Tibial nerve (tissue), 4 donors: ENCODE results near the gene SLC22A3.

Experiments
- EP300 ChIP-seq, 2 donors: sonication (generic); formaldehyde crosslinking; IDR thresholded peaks; one replicate each; pipeline ENCODE4 v1.6.1; 2017; ENCODE audit warnings: antibody characterized with exemption in 2 of 2, mild to moderate bottlenecking in 1 of 2
- POLR2A ChIP-seq, 2 donors: fragments of 450-650 bp; IDR thresholded peaks; one replicate each; pipeline ENCODE4 v1.6.1; 2017; ENCODE audit warnings: antibody characterized with exemption in 2 of 2, mild to moderate bottlenecking in 2 of 2, moderate library complexity in 2 of 2
- TF ChIP-seq, protein P1 (sequence below), 5 experiments: fragments of 200-600 bp in 3 of 5; fragments of 450-650 bp in 2 of 5; sonication (generic) in 3 of 5; IDR thresholded peaks; one replicate each; pipeline ENCODE4 v1.5.1; 2016 to 2019; ENCODE audit warnings: antibody characterized with exemption in 5 of 5, mild to moderate bottlenecking in 3 of 5, moderate library complexity in 2 of 5

DNA sequence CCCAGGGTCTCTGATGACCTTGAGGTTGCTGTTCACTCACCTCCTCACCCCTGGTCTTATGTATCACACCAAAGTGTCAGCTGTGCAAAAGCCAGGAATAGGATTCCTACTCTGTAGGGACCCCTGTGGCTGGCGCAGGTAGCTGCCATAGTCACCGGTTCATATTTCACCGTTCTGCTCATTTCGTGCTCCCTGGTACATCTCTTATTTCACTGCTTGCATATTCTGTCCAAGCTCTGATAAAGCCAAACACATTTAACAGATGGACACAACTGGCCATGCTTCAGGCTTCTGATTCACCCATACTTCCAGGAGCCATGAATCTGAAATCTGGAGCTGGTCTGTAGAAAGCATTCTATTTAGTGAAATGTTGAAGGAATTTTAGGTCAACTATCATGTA, 20.5 kb downstream of the SLC22A3 start:
- TF ChIP-seq, protein P1, sequence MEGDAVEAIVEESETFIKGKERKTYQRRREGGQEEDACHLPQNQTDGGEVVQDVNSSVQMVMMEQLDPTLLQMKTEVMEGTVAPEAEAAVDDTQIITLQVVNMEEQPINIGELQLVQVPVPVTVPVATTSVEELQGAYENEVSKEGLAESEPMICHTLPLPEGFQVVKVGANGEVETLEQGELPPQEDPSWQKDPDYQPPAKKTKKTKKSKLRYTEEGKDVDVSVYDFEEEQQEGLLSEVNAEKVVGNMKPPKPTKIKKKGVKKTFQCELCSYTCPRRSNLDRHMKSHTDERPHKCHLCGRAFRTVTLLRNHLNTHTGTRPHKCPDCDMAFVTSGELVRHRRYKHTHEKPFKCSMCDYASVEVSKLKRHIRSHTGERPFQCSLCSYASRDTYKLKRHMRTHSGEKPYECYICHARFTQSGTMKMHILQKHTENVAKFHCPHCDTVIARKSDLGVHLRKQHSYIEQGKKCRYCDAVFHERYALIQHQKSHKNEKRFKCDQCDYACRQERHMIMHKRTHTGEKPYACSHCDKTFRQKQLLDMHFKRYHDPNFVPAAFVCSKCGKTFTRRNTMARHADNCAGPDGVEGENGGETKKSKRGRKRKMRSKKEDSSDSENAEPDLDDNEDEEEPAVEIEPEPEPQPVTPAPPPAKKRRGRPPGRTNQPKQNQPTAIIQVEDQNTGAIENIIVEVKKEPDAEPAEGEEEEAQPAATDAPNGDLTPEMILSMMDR (IDR thresholded peaks at IDR 0.05) = no peak
- TF ChIP-seq POLR2A (IDR thresholded peaks at IDR 0.05) (no peak), EP300 (IDR thresholded peaks at IDR 0.05) (no peak)
